ENCODE data around the gene SMAP1. TPM values are rescaled to one million over a fixed set of nuclear protein-coding genes. Genes with fewer than 3 reads are reported as not detected.

The SMAP1 gene
- total and polyA plus RNA-seq, 12 donors = 11.3 to 39.8 (median 24.2) TPM

DNA sequence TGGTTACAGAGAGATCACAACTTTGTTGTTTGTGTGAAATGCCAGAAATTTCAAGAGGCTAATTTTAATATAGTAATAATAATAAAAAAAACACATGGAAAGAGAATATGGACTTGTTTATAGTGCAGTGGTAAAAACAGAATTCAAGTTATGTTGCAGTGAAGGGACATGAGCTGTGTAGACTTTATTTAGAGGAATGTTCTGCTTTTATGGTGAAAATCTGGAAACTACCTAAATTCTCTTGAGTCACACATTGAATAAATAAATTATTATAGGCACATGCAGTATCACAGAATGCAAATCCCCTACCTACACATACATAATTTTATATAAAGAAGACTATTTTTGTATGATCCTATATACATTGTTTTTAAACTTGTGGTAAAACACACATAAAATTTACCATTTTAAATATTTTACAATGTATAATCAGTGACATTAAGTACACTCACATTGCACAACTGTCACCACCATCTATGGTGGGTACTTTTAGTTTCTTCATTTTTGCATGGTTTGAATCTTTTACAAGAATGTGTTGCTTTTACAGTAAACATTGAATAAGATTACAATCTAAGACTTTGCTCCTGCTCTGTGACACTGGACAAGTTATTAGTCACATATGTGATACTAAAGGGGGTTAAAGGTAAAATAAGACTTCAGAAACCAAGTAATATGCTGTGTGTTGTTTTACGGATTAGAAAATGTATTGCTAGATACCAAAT is 181.8 kb downstream of the SMAP1 start:
- Histone ChIP-seq H3K4me1 (replicated peaks in 1 of 2) (no peaks in the 10 kb centered on the region), H3K27ac (no peak overlapping the region), H3K36me3 (replicated peaks in 1 of 2) (no peaks in the 10 kb centered on the region), H3K27me3 (no peaks in the 10 kb centered on the region), H3K4me3 (no peak overlapping the region), H3K9me3 (replicated peaks in 1 of 3) (no peaks in the 10 kb centered on the region)
- 90 to 97% (median 94%) methylated on average over 1 of the region's 1 CpG for WGBS, 4 donors
- no peak for DNase-seq
- intact Hi-C loops (cut with DNase I) = no loop called here
- TF ChIP-seq POLR2A (IDR thresholded peaks at IDR 0.05) = no peak
- TF ChIP-seq, protein P1, sequence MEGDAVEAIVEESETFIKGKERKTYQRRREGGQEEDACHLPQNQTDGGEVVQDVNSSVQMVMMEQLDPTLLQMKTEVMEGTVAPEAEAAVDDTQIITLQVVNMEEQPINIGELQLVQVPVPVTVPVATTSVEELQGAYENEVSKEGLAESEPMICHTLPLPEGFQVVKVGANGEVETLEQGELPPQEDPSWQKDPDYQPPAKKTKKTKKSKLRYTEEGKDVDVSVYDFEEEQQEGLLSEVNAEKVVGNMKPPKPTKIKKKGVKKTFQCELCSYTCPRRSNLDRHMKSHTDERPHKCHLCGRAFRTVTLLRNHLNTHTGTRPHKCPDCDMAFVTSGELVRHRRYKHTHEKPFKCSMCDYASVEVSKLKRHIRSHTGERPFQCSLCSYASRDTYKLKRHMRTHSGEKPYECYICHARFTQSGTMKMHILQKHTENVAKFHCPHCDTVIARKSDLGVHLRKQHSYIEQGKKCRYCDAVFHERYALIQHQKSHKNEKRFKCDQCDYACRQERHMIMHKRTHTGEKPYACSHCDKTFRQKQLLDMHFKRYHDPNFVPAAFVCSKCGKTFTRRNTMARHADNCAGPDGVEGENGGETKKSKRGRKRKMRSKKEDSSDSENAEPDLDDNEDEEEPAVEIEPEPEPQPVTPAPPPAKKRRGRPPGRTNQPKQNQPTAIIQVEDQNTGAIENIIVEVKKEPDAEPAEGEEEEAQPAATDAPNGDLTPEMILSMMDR (IDR thresholded peaks at IDR 0.05) = no peak

DNA sequence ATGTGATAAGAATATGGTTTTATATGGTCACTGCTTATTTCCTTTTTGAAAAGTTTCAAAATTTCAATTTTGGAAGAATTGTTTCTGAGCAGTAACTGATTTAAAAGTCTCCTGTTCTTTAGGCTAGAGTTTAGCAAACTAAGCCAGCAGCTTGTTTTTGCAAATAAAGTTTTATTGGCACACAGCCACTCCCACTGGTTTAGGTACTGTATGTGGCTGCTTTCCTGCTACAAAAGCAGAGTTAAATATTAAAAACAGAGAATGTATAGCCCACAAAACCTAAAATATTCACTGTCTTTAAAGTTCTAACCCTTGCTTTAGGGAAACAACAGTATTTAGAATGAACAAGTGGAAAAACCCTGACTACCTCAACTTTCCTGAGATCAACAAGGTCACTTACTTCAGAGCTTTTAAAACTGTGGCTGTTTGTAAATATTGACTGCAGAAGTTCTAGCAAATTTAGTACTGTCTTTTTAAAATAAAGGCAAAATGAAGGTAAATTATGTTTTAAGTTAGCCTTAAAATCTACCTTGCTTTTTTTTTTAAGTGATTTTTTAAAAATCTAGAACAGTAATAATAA is 185.1 kb downstream of the SMAP1 start:
- DNase-seq = no peak
- Histone ChIP-seq H3K4me1 (replicated peaks in 1 of 2) (no peaks in the 10 kb centered on the region), H3K27me3 (no peaks in the 10 kb centered on the region), H3K4me3 (no peak overlapping the region), H3K9me3 (replicated peaks in 1 of 3) (no peaks in the 10 kb centered on the region), H3K27ac (no peak overlapping the region), H3K36me3 (replicated peaks in 1 of 2) (no peaks in the 10 kb centered on the region)
- intact Hi-C loops (cut with DNase I) = no loop called here
- TF ChIP-seq POLR2A (IDR thresholded peaks at IDR 0.05) = no peak
- TF ChIP-seq, protein P1 (IDR thresholded peaks at IDR 0.05) = no peak

DNA sequence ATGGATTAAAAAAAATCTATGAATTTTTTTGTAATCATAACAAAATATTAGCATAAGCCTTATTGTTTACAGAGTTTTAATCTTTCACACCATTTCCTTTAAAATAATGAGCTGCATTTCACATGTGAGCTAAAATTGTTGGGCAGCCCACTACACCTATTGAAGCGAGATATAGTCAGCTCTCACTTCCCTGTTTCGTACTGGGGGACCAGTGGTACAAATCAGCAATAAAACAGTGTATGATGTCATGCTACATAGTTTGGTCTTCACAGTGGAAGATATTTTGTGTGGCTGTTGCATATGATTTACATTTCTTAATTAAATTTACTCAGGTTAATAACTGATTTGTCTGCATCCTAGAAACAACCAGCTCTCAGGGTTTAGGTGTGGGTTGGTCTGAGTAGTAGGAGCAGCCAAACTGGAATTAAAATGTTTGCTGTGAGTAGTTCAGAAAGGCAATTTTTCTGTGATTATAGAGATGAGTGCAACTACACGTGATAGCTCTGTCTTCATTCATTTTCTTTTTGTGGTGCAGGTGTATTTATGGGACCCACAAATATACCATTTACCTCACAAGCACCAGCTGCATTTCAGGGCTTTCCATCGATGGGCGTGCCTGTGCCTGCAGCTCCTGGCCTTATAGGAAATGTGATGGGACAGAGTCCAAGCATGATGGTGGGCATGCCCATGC is 189.8 kb downstream of the SMAP1 start:
- DNase-seq = no peak
- TF ChIP-seq, protein P1 (IDR thresholded peaks at IDR 0.05) = no peak
- TF ChIP-seq POLR2A (IDR thresholded peaks at IDR 0.05) = no peak
- intact Hi-C loops (cut with DNase I) = no loop called here
- Histone ChIP-seq H3K9me3 (replicated peaks in 1 of 3) (no peaks in the 10 kb centered on the region), H3K4me3 (no peak overlapping the region), H3K4me1 (replicated peaks in 1 of 2) (no peaks in the 10 kb centered on the region), H3K36me3 (replicated peaks in 1 of 2) (no peaks in the 10 kb centered on the region), H3K27ac (no peak overlapping the region), H3K27me3 (no peaks in the 10 kb centered on the region)
- WGBS, 4 donors = 92 to 96% (median 94%) methylated on average over 5 of the region's 5 CpGs

DNA sequence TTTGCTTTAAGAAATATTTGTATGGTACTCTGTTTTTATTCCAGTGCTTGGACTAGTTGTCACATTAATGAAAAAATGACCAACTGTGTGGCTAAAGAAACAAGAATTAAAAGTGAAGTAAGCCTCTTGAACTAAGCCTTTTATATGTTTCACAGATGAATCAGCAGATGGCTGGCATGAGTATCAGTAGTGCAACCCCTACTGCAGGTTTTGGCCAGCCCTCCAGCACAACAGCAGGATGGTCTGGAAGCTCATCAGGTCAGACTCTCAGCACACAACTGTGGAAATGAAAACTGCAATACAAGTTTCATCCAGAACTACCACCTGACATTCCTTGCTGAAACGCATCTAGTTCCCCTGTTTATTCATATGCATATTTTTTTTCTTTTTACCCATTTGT is 192.4 kb downstream of the SMAP1 start:
- no peak overlapping the region for H3K4me3 ChIP-seq
- H3K9me3 ChIP-seq (replicated peaks in 1 of 3) = no peaks in the 10 kb centered on the region
- 86 to 93% (median 87%) methylated on average over 1 of the region's 1 CpG for WGBS, 4 donors
- TF ChIP-seq, protein P1 (IDR thresholded peaks at IDR 0.05) = no peak
- no peak for TF ChIP-seq POLR2A (IDR thresholded peaks at IDR 0.05)
- H3K4me1 ChIP-seq (replicated peaks in 1 of 2) = no peaks in the 10 kb centered on the region
- no peak overlapping the region for H3K27ac ChIP-seq
- DNase-seq = no peak
- no peaks in the 10 kb centered on the region for H3K27me3 ChIP-seq
- H3K36me3 ChIP-seq (replicated peaks in 1 of 2) = no peaks in the 10 kb centered on the region
- intact Hi-C loops (cut with DNase I) = no loop called here

Data from adrenal gland (tissue), 12 donors.